ENCODE results near the gene VTI1A.

GRCh38 chr10:112497347-112497950, 50.4 kb downstream of the VTI1A start:
- no peak for TF ChIP-seq CTCF (IDR thresholded peaks at IDR 0.05)
- no peak for TF ChIP-seq POLR2A (IDR thresholded peaks at IDR 0.05)

All from adrenal gland (tissue), 5 donors.